WTC11 (cell line): ENCODE data around the gene NT5C1A.

Source experiments
- CREM ChIP-seq: sonication (generic); formaldehyde crosslinking; IDR thresholded peaks from 2 replicates; pipeline ENCODE4 v1.8.1; 2022; ENCODE audit warnings: mild to moderate bottlenecking, missing genetic modification reagents, moderate library complexity
- GABPB1 ChIP-seq: sonication (generic); formaldehyde crosslinking; IDR thresholded peaks from 2 replicates; pipeline ENCODE4 v1.8.1; 2023; ENCODE audit warnings: mild to moderate bottlenecking, missing genetic modification reagents
- NR2C2 ChIP-seq: sonication (generic); formaldehyde crosslinking; IDR thresholded peaks from 2 replicates; pipeline ENCODE4 v1.8.0; 2022; ENCODE audit warnings: mild to moderate bottlenecking, missing genetic modification reagents
- TF ChIP-seq, protein P1 (sequence below): fragments of 200-600 bp; IDR thresholded peaks from 2 replicates; pipeline ENCODE4 v1.8.0; 2022; ENCODE audit warnings: antibody characterized with exemption
- TF ChIP-seq, protein P2 (sequence below): sonication (generic); formaldehyde crosslinking; IDR thresholded peaks from 2 replicates; pipeline ENCODE4 v1.8.0; 2022; ENCODE audit warnings: mild to moderate bottlenecking, missing genetic modification reagents
- TF ChIP-seq, protein P3 (sequence below): sonication (generic); formaldehyde crosslinking; IDR thresholded peaks from 2 replicates; pipeline ENCODE4 v1.8.1; 2022; ENCODE audit warnings: low read depth, missing genetic modification reagents, borderline replicate concordance

DNA sequence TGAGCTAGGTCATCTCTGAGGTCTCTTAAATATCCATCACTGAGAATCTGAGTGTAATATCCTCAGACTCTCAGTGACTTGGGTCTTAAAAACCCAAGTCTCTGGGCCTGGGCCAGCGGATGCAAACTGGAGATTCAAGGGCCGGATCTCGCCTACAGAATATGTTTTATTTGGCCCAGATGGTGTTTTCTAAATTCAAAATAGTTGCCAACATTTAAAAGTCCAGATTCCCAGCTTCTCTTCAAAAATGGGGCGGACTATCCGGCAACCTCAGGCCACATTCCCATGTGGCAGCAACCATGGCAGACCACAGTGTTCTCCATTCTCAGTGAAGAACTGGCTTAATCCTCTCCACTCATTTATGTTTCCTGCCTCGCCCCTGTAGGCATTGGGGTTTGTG, 19.8 kb downstream of the NT5C1A start:
- TF ChIP-seq, protein P1, sequence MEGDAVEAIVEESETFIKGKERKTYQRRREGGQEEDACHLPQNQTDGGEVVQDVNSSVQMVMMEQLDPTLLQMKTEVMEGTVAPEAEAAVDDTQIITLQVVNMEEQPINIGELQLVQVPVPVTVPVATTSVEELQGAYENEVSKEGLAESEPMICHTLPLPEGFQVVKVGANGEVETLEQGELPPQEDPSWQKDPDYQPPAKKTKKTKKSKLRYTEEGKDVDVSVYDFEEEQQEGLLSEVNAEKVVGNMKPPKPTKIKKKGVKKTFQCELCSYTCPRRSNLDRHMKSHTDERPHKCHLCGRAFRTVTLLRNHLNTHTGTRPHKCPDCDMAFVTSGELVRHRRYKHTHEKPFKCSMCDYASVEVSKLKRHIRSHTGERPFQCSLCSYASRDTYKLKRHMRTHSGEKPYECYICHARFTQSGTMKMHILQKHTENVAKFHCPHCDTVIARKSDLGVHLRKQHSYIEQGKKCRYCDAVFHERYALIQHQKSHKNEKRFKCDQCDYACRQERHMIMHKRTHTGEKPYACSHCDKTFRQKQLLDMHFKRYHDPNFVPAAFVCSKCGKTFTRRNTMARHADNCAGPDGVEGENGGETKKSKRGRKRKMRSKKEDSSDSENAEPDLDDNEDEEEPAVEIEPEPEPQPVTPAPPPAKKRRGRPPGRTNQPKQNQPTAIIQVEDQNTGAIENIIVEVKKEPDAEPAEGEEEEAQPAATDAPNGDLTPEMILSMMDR, result no peak
- TF ChIP-seq, protein P2, sequence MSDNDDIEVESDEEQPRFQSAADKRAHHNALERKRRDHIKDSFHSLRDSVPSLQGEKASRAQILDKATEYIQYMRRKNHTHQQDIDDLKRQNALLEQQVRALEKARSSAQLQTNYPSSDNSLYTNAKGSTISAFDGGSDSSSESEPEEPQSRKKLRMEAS (CRISPR knock-in tag), result no peak
- TF ChIP-seq CREM (CRISPR knock-in tag) (no peak), NR2C2 (no peak), GABPB1 (CRISPR knock-in tag) (no peak)
- TF ChIP-seq, protein P3, sequence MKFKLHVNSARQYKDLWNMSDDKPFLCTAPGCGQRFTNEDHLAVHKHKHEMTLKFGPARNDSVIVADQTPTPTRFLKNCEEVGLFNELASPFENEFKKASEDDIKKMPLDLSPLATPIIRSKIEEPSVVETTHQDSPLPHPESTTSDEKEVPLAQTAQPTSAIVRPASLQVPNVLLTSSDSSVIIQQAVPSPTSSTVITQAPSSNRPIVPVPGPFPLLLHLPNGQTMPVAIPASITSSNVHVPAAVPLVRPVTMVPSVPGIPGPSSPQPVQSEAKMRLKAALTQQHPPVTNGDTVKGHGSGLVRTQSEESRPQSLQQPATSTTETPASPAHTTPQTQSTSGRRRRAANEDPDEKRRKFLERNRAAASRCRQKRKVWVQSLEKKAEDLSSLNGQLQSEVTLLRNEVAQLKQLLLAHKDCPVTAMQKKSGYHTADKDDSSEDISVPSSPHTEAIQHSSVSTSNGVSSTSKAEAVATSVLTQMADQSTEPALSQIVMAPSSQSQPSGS (CRISPR knock-in tag), result no peak
